HCT116 (cell line): ENCODE results near the gene IGLL5. TPM values are rescaled to one million over a fixed set of nuclear protein-coding genes. Genes with fewer than 3 reads are reported as not detected.

Experiments
- ATAC-seq: fragments of 200-7000 bp; cut with Tn5 transposase; 2 replicates; pipeline ENCODE4 v1.9.1; 2020; ENCODE audit warnings: mild to moderate bottlenecking, moderate library complexity
- BruUV-seq: library from RNA; stranded (reverse); fragments of 400-500 nt; replicated peaks from 2 replicates; lab custom pipeline; 2021; lab: Mats Ljungman, UMichigan
- CTCF ChIA-PET: fragments of 300-600 bp; sonication (Branson Sonifier 250); formaldehyde crosslinking; loops from one replicate; lab custom pipeline; 2021; ENCODE audit warnings: antibody characterized with exemption; lab: Charles Lee
- POLR2A ChIA-PET: fragments of 300-600, 350-600 bp; sonication (Branson Sonifier 250); formaldehyde crosslinking; loops from one replicate; lab custom pipeline; 2021; ENCODE audit warnings: antibody characterized with exemption; lab: Charles Lee
- RAD21 ChIA-PET, 2 experiments: fragments of 300-600 bp; sonication (Branson Sonifier 250); formaldehyde crosslinking; loops; one replicate each; lab custom pipeline; 2023; ENCODE audit warnings: low total read pairs in 2 of 2; ENCODE audit not compliant: uncharacterized antibody in 2 of 2, unreplicated experiment in 2 of 2, low non-redundant PET in 1 of 2; lab: Charles Lee
- DNase-seq: peaks from one replicate; pipeline ENCODE4 v3.0.0-alpha.2; 2010; ENCODE audit warnings: low read depth, low spot score
- H2AFZ ChIP-seq: fragments of 200-600 bp; shearing (Covaris generic), sonication (generic); 2 replicates; pipeline ENCODE4 v1.6.1; 2017; ENCODE audit warnings: low read depth, mixed run types, mixed read lengths, antibody characterized with exemption, low read length; ENCODE audit not compliant: poor library complexity, severe bottlenecking
- H3K27ac ChIP-seq: 2 replicates; pipeline ENCODE4 v1.5.1; 2012; ENCODE audit warnings: low read depth, low read length
- H3K27me3 ChIP-seq: fragments of 200-600 bp; sonication (generic); 2 replicates; pipeline ENCODE4 v1.6.1; 2016; ENCODE audit warnings: mixed run types, low read length, mixed read lengths; ENCODE audit not compliant: insufficient read depth
- H3K36me3 ChIP-seq, 2 experiments: fragments of 200-500 bp in 1 of 2; fragments of 200-600 bp in 1 of 2; sonication (Bioruptor generic) in 1 of 2; sonication (generic) in 1 of 2; 2 replicates each; pipeline versions ENCODE4 v1.5.1 to v1.6.1; 2014 to 2016; ENCODE audit warnings: low read length in 2 of 2, inconsistent platforms in 1 of 2, mixed read lengths in 1 of 2, mixed run types in 1 of 2; ENCODE audit not compliant: insufficient read depth in 2 of 2, control insufficient read depth in 1 of 2
- H3K4me1 ChIP-seq, 2 experiments: fragments of 200-600 bp in 1 of 2; sonication (generic) in 1 of 2; 2 replicates each; pipeline versions ENCODE4 v1.5.1 to v1.6.1; 2012 to 2017; ENCODE audit warnings: low read length in 2 of 2, inconsistent platforms in 1 of 2, mild to moderate bottlenecking in 1 of 2, mixed read lengths in 1 of 2, mixed run types in 1 of 2, moderate library complexity in 1 of 2; ENCODE audit not compliant: insufficient read depth in 2 of 2, control insufficient read depth in 1 of 2
- H3K4me2 ChIP-seq: fragments of 200-600 bp; sonication (generic); 2 replicates; pipeline ENCODE4 v1.6.1; 2017; ENCODE audit warnings: mixed run types, low read length, mixed read lengths
- H3K4me3 ChIP-seq, 2 experiments: fragments of 200-600 bp in 1 of 2; sonication (generic) in 1 of 2; replicated peaks in 1 of 2; 2 replicates each; pipeline ENCODE4 v1.5.1; 2011 to 2016; ENCODE audit warnings: low read length in 2 of 2, control low read depth in 1 of 2, low read depth in 1 of 2, mild to moderate bottlenecking in 1 of 2, mixed read lengths in 1 of 2, mixed run types in 1 of 2
- H3K79me2 ChIP-seq: fragments of 200-600 bp; sonication (generic); 2 replicates; pipeline ENCODE4 v1.6.1; 2017; ENCODE audit warnings: mild to moderate bottlenecking, mixed run types, low read length, moderate library complexity, mixed read lengths; ENCODE audit not compliant: insufficient read depth
- H3K9ac ChIP-seq: fragments of 200-600 bp; sonication (generic); 2 replicates; pipeline ENCODE4 v1.6.1; 2016; ENCODE audit warnings: low read length, mixed read lengths
- H3K9me2 ChIP-seq: fragments of 200-600 bp; sonication (generic), shearing (Covaris generic); 2 replicates; pipeline ENCODE4 v1.6.1; 2017; ENCODE audit warnings: mixed run types, mild to moderate bottlenecking, moderate library complexity; ENCODE audit not compliant: insufficient read depth
- H3K9me3 ChIP-seq, 2 experiments: fragments of 200-500 bp in 1 of 2; fragments of 200-600 bp in 1 of 2; sonication (Bioruptor generic) in 1 of 2; sonication (generic) in 1 of 2; 2 replicates each; pipeline ENCODE4 v1.6.1; 2014 to 2017; ENCODE audit warnings: low read length in 2 of 2, mixed read lengths in 2 of 2, inconsistent platforms in 1 of 2, low read depth in 1 of 2, mild to moderate bottlenecking in 1 of 2, mixed run types in 1 of 2, moderate library complexity in 1 of 2; ENCODE audit not compliant: control insufficient read depth in 1 of 2, insufficient read depth in 1 of 2
- H4K20me1 ChIP-seq: fragments of 200-600 bp; sonication (generic), shearing (Covaris generic); 2 replicates; pipeline ENCODE4 v1.6.1; 2017; ENCODE audit warnings: mixed run types, mild to moderate bottlenecking, moderate library complexity; ENCODE audit not compliant: insufficient read depth
- CBX3 ChIP-seq: IDR thresholded peaks from 2 replicates; pipeline ENCODE4 v1.6.1; 2012; ENCODE audit warnings: low read depth
- CTCF ChIP-seq, 3 experiments: fragments of 200-600 bp in 1 of 3; sonication (generic) in 1 of 3; IDR thresholded peaks in 2 of 3; conservative IDR thresholded peaks in 1 of 3; 2 replicates each; pipeline ENCODE4 v1.5.1; 2012 to 2017; ENCODE audit warnings: low read depth in 2 of 3, low read length in 2 of 3, antibody characterized with exemption in 1 of 3, borderline replicate concordance in 1 of 3, control low read depth in 1 of 3, mild to moderate bottlenecking in 1 of 3, mixed read lengths in 1 of 3, mixed run types in 1 of 3, moderate library complexity in 1 of 3; ENCODE audit not compliant: insufficient read depth in 1 of 3
- ELF1 ChIP-seq: IDR thresholded peaks from 2 replicates; pipeline ENCODE4 v1.6.1; 2012; ENCODE audit warnings: low read depth, borderline replicate concordance
- EZH2 ChIP-seq: fragments of 200-600 bp; sonication (generic); IDR thresholded peaks from 2 replicates; pipeline ENCODE4 v1.6.1; 2017; ENCODE audit warnings: antibody characterized with exemption, mixed run types
- EZH2phosphoT487 ChIP-seq: fragments of 200-600 bp; IDR thresholded peaks from 2 replicates; pipeline ENCODE4 v1.6.1; 2018; ENCODE audit warnings: antibody characterized with exemption, borderline replicate concordance
- JUND ChIP-seq: IDR thresholded peaks from 2 replicates; pipeline ENCODE4 v1.6.1; 2012
- REST ChIP-seq: IDR thresholded peaks from 2 replicates; pipeline ENCODE4 v1.6.1; 2012; ENCODE audit warnings: low read depth
- SIN3A ChIP-seq: IDR thresholded peaks from 2 replicates; pipeline ENCODE4 v1.6.1; 2012; ENCODE audit warnings: low read depth
- SP1 ChIP-seq: IDR thresholded peaks from 2 replicates; pipeline ENCODE4 v1.6.1; 2012; ENCODE audit warnings: low read depth
- SRF ChIP-seq: IDR thresholded peaks from 2 replicates; pipeline ENCODE4 v1.6.1; 2012; ENCODE audit warnings: low read depth
- YY1 ChIP-seq: IDR thresholded peaks from 2 replicates; pipeline ENCODE4 v1.6.1; 2011; ENCODE audit warnings: low read length, low read depth, moderate library complexity, mild to moderate bottlenecking; ENCODE audit not compliant: insufficient replicate concordance; ENCODE audit errors: extremely low read depth
- ZFX ChIP-seq: fragments of 450-650 bp; IDR thresholded peaks from 2 replicates; pipeline ENCODE4 v1.6.1; 2017
- intact Hi-C: fragments of 100-400 bp; cut with micrococcal nuclease; formaldehyde crosslinking; loops from 2 replicates; pipeline ENCODE4 v1.10.0; 2022
- total RNA-seq: library from RNA; stranded (reverse); gene quantifications from one replicate; pipeline ENCODE4 v1.2.1, GENCODE V29; 2021; ENCODE audit not compliant: unreplicated experiment

Gene IGLL5
- total RNA-seq, 1 experiment from 2014 or later, result not detected

- H3K36me3 ChIP-seq, result no peaks in the 10 kb centered on the region
- POLR2A ChIA-PET, result no interaction called here
- ATAC-seq (no peak), DNase-seq (no peak)
- H2AFZ ChIP-seq, result no peak overlapping the region
- no TSS peak for BruUV-seq
- intact Hi-C loops, result loop anchor here (2.0 to 5.0 kb wide), 3 partner anchors 32 to 107 kb away; no protein-coding TSS in a partner anchor
- H3K9me3 ChIP-seq, result no peaks in the 10 kb centered on the region
- no peaks in the 10 kb centered on the region for H3K4me1 ChIP-seq
- no peak overlapping the region for H3K4me2 ChIP-seq
- RAD21 ChIA-PET, result interaction anchor here (2.0 to 2.5 kb wide), 2 partner anchors 27 to 105 kb away, joined by 7 read pairs; no protein-coding TSS in a partner anchor
- H3K9me2 ChIP-seq, result no peaks in the 10 kb centered on the region
- TF ChIP-seq SP1 (no peak), ZFX (no peak), EZH2 (no peak), CBX3 (no peak)
- H3K79me2 ChIP-seq, result no peaks in the 10 kb centered on the region
- CTCF ChIA-PET, result interaction anchor here (1.0 to 5.5 kb wide), 9 partner anchors 10 to 107 kb away, joined by 3 to 33 read pairs (median 4); no protein-coding TSS in a partner anchor
- H3K27ac ChIP-seq, result no peak overlapping the region
- H3K9ac ChIP-seq, result no peak overlapping the region
- peaks cover 25% of the 10 kb centered on the region for H3K27me3 ChIP-seq
- H4K20me1 ChIP-seq, result no peaks in the 10 kb centered on the region
- no peak overlapping the region for H3K4me3 ChIP-seq
Measured at GRCh38 chr22:22849640-22850610, 37.7 kb upstream of the IGLL5 start.

- ATAC-seq (no peak), DNase-seq (no peak)
- RAD21 ChIA-PET, result no interaction called here
- Histone ChIP-seq H2AFZ (no peak overlapping the region), H3K79me2 (no peaks in the 10 kb centered on the region), H3K9me2 (no peaks in the 10 kb centered on the region), H3K4me1 (peaks cover 3 to 5% of the 10 kb centered on the region in 2 experiments; a peak in 1 of 4 replicates), H3K4me2 (no peak overlapping the region), H3K27me3 (peaks cover 25% of the 10 kb centered on the region), H3K4me3 (no peak overlapping the region), H3K9ac (no peak overlapping the region), H3K9me3 (no peaks in the 10 kb centered on the region), H4K20me1 (no peaks in the 10 kb centered on the region), H3K27ac (no peak overlapping the region), H3K36me3 (no peaks in the 10 kb centered on the region)
- intact Hi-C loops, result no loop called here
- BruUV-seq, result no TSS peak
- CTCF ChIA-PET, result interaction anchor here (0.6 kb wide), 1 partner anchor 265 kb away, joined by 3 read pairs; no protein-coding TSS in a partner anchor
- POLR2A ChIA-PET, result no interaction called here
- TF ChIP-seq EZH2phosphoT487 (no peak), SIN3A (no peak), CTCF (IDR thresholded peaks at IDR 0.05 in 2 of 3, conservative IDR thresholded peaks at IDR 0.05 in 1 of 3; ENCODE audit: borderline replicate concordance in 1 of 3, insufficient read depth in 1 of 3, low read depth in 2 of 3, low read length in 2 of 3) (no peak), SRF (no peak), YY1 (no peak), JUND (no peak), REST (no peak), SP1 (no peak), ELF1 (no peak), CBX3 (no peak)
Measured at GRCh38 chr22:22851969-22852368, 35.6 kb upstream of the IGLL5 start.
